Measurements from ENCODE around the gene USP48.

The USP48 gene

GRCh38 chr1:21664806-21665588, 118.0 kb downstream of the USP48 start:
- DNase-seq: no peak

- no peak for DNase-seq
Measured at GRCh38 chr1:21663951-21664805, 118.8 kb downstream of the USP48 start.

- DNase-seq: no peak
Measured at GRCh38 chr1:21663248-21663950, 119.5 kb downstream of the USP48 start.

DNA sequence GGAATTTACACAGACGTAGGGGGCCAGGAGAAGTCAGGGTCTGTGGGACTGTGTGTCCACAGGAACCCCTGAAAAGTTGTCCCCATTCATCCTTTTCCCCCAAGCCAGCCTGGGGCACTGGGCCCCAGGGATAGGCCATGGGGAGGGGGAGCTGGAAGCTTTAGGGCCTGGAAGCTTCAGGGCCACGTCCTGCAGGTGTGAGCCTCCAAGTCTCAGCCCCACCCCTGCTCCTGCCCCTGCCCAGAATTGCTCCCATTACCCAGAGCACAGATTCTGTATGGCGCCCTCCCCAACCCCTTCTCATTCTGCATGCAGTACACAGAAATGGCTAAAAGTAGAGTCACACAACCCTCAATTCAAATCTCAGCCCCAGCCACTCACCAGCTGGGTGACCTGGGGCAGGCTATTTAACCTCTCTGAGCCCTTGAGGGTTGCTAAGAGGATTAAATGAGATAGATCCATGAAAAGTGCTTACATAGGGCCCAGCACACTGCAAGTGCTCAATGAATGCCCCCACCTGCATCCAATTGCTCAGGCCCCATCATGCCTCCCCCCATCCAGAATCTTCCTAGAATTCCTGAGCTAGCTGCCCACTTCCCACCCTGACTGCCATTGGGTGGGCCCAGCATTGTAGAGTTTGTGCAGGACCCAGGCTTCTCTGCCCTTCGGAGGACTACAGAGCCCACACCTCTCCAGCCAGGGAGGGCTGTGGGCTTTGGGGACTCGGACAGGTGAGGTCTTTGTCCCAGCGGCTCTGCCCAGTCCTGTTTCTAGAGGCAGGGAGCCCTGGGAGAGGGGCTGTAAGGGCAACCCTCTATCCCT, 120.3 kb downstream of the USP48 start:
- no peak for DNase-seq

DNA sequence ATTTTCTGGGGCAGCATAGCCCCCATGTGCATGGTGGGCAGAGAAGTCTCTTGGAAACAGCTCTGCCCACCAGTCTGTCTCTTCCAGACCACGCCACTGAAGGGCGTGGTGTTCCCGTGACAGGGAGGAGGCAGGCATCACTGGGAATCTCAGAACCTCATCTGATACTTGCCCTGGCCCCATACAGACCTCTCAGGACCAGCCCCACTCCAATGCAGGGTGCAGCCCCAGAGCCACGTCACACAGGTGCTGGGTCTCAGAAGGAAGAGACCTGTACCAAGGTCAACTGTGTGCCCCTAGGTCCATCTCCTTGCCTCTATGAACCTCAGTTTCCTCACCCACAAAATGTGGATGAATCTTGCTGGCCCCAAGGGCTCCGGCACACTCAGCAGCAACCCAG, 121.1 kb downstream of the USP48 start:
- no peak for DNase-seq

GRCh38 chr1:21659924-21660326, 123.0 kb downstream of the USP48 start:
- DNase-seq: no peak

GRCh38 chr1:21659099-21659923, 123.6 kb downstream of the USP48 start:
- DNase-seq: peak; percentile 63 to 76

GRCh38 chr1:21657456-21658190, 125.3 kb downstream of the USP48 start:
- no peak for DNase-seq

DNA sequence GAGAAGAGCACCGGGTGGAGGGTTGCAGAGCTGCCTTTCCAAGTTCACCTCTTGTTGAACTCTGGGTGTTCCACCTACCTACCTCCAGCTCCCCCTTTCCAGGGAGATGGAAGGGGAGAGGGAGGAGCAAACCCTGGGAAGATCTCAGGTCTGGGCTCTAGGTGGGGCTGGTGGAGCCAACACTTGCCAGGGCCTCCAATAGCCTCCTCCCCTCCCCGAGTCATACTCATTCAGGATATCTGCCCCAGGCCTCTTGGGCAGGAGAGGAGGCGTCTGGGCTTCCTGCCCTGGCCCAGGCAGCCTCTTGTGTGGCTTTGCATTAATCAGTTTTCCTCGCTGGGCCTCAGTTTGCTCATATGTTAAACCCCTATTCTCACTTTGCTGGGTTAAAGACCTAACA, 127.2 kb downstream of the USP48 start:
- DNase-seq: no peak

DNA sequence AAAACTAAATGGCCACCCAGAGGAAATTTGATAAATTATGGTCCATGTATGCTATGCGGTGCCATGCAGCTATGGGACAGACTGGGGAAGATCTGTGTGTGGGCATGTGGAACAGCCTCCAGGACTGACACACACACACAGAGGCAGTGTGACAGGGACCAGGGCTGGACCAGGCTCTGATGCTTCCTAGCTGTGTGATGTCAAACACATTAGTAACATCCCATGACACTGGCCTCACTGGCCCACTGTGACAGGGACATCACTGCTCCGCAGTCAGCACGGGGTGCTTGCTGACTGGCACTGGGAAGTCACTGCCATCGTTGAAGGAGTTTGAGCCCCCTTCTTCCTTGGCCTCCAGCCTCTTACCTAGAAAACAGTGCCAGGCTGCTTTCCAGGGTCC, 127.7 kb downstream of the USP48 start:
- no peak for DNase-seq

DNA sequence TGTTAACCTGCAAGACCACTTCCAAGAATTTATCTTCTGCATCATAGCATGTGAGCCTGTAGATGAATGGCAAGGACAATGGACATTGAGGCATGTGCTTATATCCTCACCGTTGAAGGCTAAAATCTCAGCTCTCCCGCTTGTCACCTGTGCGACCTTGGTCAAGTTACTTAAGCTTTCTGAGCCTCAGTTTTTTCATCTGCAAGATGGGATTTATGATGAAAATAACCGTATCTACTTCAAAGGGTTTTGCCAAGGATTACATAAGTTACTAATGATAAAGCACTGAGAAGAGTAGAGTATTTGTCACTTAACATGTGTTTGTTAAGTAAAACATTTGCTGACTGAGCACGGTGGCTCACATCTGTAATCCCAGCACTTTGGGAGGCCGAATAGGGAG, 128.7 kb downstream of the USP48 start:
- DNase-seq: no peak

DNA sequence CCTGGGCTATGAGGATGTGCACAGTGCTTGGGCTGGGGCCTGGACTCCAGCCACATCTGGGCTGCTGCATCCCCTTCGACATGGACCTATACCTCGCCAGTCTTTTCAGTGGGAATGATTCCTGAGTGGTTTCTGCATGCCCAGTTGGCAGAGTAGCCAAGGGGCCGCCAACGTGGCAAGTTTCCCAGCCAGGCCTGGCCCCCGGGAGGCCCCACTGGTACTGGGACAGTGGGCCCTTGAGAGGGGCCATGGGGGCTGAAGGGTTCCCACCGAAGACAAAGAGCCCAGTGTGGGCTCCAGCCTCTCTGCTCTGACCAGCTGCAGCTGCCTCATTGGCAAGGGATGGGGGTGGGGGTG, 129.2 kb downstream of the USP48 start:
- no peak for DNase-seq

DNA sequence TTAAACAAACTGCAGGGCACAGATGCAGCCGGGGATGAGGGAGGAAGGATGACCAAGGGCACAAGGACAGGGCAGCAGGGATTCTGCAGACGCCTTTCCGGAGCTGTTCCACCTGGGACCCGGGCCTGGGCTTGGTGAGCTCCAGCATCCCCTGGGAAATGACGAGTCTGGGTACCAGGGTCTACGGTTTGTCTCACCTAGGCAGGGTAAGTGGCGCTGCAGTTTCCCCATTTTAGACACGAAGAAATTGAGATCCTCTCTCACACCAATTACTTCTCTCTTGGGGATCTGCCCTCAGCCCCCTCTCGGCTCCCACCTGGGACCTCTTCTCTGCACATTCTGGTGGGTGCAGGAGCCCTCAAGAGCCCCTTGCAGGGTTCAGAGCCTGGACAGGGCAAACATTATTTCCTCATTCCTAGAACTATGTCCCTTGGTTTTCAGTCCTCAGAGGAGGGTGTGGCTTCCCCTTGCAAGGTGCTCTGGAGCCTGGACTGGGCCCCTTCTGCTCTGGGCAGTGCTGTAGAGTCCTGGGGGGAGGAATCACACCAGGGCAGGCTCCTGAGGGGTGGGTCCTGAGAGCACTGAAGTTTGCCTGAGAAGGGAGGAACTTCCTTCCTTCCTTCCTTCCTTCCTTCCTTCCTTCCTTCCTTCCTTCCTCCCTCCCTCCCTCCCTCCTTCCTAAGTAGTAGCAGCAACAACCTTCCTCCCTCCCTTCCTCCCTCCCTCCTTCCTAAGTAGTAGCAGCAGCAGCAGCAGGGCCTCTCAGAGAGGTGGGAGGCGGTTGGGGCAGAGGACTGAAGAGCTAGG, 129.8 kb downstream of the USP48 start:
- no peak for DNase-seq

- no peak for DNase-seq
Measured at GRCh38 chr1:21652101-21652936, 130.6 kb downstream of the USP48 start.

DNA sequence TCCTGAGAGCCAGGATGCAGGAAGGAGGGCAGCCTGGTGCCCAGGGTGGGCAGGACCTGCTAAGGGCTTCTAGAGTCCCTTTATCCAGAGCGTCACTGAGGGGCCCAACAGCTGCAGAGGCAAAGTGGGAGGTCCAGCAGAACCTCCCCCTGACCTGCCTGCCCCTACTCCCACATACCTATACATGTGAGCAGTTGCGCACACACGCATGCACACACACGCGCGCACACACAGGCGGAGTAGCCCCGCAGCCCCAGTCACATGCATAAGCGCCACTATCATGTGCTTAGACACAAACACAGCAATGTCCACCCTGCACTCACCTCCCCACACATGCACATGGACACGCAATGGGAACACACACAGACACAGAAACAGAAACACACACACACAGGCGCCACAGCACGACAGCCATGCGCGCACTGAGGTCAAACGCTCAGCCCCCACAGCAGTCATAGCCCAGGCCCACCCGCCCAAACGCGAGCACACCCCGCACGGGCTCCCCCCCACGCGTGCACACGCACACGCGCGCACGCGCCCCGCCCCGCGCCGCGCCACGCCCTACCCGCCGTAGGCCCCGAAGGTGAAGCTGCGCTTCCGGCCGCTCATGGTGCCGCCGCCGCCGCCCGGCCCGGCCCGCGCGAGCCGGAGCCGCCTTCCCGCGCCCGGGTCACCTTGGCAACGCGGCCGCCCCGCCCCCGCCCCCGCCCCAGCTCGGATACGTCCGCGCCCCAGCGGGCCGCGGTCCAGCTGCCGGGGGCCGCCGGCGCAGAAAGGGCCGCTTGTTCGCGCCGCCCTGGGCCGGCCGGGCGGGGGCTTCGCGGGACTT, 131.5 kb downstream of the USP48 start:
- peak; percentile 51 to 70 for DNase-seq

GRCh38 chr1:21650400-21650799, 132.5 kb downstream of the USP48 start:
- DNase-seq: no peak

DNA sequence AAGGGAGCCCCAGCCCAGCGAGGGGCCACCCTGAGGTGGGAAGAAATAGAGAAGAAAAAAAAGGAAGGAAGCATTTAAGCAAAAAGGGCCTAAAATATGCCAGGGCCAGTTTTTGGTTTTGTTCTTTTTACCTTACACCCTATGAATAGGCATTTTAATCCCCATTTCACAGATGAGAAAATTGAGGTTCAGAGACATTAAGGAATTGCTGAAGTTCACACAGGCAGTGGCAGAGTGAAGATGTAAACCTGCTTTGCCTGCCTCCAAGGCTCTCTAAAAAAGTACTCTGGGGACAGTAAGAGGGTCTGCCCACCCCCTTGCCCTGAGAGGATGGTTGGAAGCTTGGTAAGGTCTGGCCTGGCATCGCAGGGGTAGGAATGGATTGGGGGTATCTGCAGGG, 133.6 kb downstream of the USP48 start:
- DNase-seq: no peak

GRCh38 chr1:21648791-21649190, 134.2 kb downstream of the USP48 start:
- DNase-seq: no peak
